Stimulated activated CD8-positive, alpha-beta memory T cell treated with anti-CD3 and anti-CD28 coated beads, Interleukin-15, amount 100 ng/mL, for 1 hour (primary cell): Measurements from ENCODE around the gene SYCP2L.

Experiments used
- DNase-seq: peaks from one replicate; pipeline ENCODE4 v3.0.0-alpha.2; 2020; ENCODE audit warnings: low read depth

The SYCP2L gene

GRCh38 chr6:11008821-11009220, 122.0 kb downstream of the SYCP2L start:
- no peak for DNase-seq

DNA sequence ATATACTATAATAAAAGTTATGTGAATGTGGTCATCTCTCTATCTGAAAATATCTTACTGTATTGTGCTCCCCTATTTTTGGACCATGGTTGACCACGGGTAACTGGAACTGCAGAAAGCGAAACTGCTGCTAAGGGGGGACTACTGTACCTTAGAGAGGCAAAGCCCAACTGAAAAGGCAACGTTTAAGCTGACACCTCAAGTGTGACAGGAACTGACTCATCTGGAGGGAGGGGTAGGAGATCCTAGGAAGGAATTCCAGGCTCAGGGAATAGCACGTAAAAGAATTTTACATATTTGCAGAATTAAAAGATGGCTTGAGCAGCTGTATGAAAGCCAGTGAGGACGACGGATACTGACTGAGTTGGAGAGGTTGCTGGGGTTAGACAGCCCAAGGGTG, 122.5 kb downstream of the SYCP2L start:
- no peak for DNase-seq

DNA sequence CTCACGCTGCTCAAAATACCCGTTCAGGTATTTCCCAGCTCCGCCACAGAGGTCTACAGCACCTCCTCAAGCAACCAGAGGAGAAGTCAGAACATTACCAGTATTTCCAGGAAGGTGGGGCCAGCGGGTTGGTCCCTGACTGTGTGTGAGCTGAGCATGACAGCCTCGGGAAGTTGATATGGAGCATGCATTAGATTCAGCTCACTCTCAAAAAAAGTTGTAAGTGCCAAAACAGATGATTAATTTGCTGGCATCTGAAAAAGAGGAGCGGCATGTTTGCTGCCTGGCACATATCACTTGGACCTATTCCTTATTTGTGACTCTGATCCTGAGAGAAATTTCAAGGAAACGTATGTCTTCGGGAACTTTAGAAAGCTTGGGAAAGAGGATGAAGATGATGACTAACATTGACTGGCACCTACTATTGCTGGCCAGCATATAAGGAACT, 125.0 kb downstream of the SYCP2L start:
- DNase-seq = no peak

DNA sequence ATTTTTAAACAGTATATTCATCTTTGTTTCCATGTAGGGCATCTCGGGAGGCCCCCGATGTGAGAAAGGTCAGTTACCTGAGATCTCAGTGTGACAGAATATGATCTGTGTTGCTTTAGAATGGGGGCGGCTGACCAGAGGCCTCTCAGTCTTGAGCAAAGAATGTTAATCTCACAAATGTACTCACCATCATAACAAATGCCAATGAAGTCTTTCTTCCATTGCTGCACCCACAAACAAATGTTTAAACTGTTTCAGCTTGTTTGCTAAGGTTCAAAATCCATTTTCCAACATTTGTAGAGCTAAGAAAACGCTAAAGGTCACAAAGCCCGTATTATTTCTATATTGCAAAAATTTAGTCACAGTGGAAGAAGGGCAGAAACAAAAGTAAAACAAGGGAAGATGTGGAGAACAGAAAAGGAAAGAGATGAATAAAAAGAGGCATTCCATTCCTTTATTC, 125.5 kb downstream of the SYCP2L start:
- DNase-seq = no peak

GRCh38 chr6:11012976-11013720, 126.3 kb downstream of the SYCP2L start:
- no peak for DNase-seq

GRCh38 chr6:11013721-11014070, 126.8 kb downstream of the SYCP2L start:
- no peak for DNase-seq

DNA sequence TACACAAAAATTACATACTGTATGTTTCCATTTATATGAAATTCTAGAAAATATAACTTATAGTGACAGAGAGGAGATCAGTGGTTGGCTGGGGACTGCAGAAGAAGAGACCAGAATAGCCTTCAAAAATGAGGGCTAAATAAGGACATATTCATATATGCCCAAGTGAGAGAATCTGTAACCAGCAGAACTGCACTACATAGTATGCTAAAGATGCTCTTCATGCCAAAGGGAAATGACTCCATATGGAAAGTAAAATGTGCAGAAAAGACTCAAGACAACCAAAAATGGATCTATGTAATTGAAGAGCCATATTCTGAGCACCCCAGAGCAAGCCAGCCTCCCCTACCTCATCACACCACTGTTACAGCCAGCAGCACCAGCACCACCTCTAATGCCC, 128.2 kb downstream of the SYCP2L start:
- DNase-seq = no peak

GRCh38 chr6:11016452-11016851, 129.6 kb downstream of the SYCP2L start:
- DNase-seq = no peak

DNA sequence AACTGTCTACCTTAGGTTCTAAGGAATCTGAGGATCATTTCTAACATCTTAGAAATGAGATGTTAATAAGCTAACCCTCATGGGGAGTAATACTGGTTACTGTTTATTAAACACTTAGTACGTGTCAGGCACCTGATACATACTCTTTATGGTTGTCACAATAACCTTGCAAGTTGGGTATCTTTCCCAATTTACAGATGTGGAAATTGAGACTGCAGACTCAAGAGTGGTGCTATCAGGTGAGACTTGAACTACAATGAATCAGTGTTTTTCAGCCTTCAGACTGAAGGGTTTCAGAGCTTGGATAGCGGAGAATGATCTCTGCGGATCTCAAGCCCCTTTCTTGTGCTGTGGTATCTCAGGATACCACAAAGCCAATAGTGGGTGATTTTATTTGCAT, 130.2 kb downstream of the SYCP2L start:
- DNase-seq = no peak

GRCh38 chr6:11018225-11018624, 131.4 kb downstream of the SYCP2L start:
- DNase-seq = no peak

DNA sequence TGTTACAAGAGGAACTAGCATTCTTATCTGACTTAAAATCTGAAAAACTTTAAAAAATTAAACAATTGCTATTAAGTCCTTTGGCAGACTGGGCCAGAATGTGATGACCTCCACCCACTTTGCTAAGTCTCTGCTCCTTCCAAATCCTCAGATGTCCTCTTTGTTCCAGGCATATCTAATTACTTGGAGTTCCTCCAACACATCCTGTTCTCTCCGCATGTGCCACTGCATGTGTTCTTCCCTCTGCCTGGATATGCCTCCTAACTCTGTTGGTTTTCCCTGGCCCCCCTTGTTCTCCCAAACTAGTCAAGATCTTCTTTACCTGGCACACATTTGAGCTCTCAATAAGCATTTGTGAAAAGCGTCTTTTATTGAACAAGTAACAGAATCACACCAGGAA, 134.2 kb downstream of the SYCP2L start:
- no peak for DNase-seq

DNA sequence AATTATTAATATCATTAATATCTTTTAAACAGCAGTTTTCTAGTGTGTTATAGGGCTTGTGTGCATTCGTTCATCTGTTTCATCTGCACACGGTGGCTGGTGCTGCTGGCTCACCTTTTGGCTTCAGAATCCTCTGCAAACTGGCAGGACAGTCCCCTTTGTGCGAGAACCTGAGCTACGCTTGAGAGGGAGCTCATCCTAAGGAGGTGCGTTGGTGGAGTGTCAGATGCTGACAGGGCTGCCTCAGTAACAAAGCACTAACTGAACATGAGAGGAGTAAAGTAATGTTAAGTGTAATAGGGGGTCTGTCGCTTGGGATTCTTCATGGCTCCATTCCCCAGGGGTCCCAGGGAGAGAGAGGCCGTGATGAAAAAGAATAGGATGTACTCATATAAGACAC, 134.9 kb downstream of the SYCP2L start:
- no peak for DNase-seq

DNA sequence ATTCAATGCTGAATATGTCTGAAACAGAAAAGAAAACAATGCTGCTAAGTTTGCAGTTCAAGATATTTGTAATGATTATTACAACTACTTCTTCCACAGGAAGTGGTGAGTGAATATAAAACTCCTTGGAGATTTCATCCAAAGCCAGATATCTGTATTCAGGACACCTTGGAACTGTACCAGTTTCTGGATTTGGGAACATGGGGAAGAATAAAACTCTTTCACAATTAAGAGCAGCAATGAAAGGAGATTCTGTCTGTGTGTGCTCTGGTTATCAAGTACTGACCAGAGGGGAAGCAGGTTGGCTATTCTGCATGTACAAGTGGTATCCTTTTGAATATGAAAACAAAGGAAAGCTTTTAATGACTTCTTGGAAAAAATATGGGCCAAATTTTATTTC, 136.2 kb downstream of the SYCP2L start:
- DNase-seq = no peak
